H1 (cell line): ENCODE data around the gene PRPF18.

Experiments
- BRCA1 ChIP-seq: IDR thresholded peaks from 2 replicates; pipeline ENCODE4 v1.6.1; 2012; ENCODE audit warnings: low read depth, low read length, improper control_type of control experiment
- EP300 ChIP-seq, 2 experiments: IDR thresholded peaks; 1 replicate in 1 of 2; 2 replicates in 1 of 2; pipeline ENCODE4 v1.6.1; 2011 to 2012; ENCODE audit warnings: low read depth in 2 of 2, low read length in 2 of 2, mild to moderate bottlenecking in 2 of 2, borderline replicate concordance in 1 of 2, inconsistent platforms in 1 of 2, moderate library complexity in 1 of 2
- GABPA ChIP-seq: IDR thresholded peaks from 2 replicates; pipeline ENCODE4 v1.6.1; 2011; ENCODE audit warnings: mild to moderate bottlenecking, low read length, moderate library complexity, borderline replicate concordance; ENCODE audit not compliant: insufficient read depth
- TF ChIP-seq, protein P1 (sequence below), 3 experiments: IDR thresholded peaks; 1 replicate in 2 of 3; 2 replicates in 1 of 3; pipeline versions ENCODE4 v1.5.1 to v1.6.1; 2011; ENCODE audit warnings: low read length in 3 of 3, mild to moderate bottlenecking in 3 of 3, inconsistent platforms in 2 of 3, low read depth in 1 of 3, moderate library complexity in 1 of 3; ENCODE audit not compliant: insufficient read depth in 1 of 3; ENCODE audit errors: control extremely low read depth in 1 of 3

- TF ChIP-seq, protein P1, sequence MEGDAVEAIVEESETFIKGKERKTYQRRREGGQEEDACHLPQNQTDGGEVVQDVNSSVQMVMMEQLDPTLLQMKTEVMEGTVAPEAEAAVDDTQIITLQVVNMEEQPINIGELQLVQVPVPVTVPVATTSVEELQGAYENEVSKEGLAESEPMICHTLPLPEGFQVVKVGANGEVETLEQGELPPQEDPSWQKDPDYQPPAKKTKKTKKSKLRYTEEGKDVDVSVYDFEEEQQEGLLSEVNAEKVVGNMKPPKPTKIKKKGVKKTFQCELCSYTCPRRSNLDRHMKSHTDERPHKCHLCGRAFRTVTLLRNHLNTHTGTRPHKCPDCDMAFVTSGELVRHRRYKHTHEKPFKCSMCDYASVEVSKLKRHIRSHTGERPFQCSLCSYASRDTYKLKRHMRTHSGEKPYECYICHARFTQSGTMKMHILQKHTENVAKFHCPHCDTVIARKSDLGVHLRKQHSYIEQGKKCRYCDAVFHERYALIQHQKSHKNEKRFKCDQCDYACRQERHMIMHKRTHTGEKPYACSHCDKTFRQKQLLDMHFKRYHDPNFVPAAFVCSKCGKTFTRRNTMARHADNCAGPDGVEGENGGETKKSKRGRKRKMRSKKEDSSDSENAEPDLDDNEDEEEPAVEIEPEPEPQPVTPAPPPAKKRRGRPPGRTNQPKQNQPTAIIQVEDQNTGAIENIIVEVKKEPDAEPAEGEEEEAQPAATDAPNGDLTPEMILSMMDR (IDR thresholded peaks at IDR 0.05; ENCODE audit: control extremely low read depth in 1 of 3, insufficient read depth in 1 of 3, low read depth in 1 of 3, low read length in 3 of 3): no peak
- no peak for TF ChIP-seq EP300 (IDR thresholded peaks at IDR 0.05; ENCODE audit: borderline replicate concordance in 1 of 2, low read depth in 2 of 2, low read length in 2 of 2)
- TF ChIP-seq BRCA1: no peak
- no peak for TF ChIP-seq GABPA
Measured at GRCh38 chr10:13642293-13642692, 55.5 kb downstream of the PRPF18 start.
